Smooth muscle cell (in vitro differentiated cells): ENCODE results near the gene CDHR5. TPM values are rescaled to one million over a fixed set of nuclear protein-coding genes. Genes with fewer than 3 reads are reported as not detected.

ENCODE experiments used
- DNase-seq: peaks from one replicate; lab custom pipeline; 2025; ENCODE audit not compliant: unreplicated experiment; lab: John Stamatoyannopoulos, UW
- H2AFZ ChIP-seq: fragments of 200-600 bp; sonication (generic); 2 replicates; pipeline ENCODE4 v1.6.0; 2016; ENCODE audit warnings: antibody characterized with exemption, low read depth, mild to moderate bottlenecking
- H3F3A ChIP-seq: fragments of 200-600 bp; sonication (generic); 2 replicates; pipeline ENCODE4 v1.6.0; 2017; ENCODE audit warnings: antibody characterized with exemption, low read depth
- H3K27ac ChIP-seq: fragments of 200-600 bp; sonication (generic); 2 replicates; pipeline ENCODE4 v1.5.1; 2016; ENCODE audit warnings: low read depth, mild to moderate bottlenecking
- H3K27me3 ChIP-seq: fragments of 200-600 bp; sonication (generic); 2 replicates; pipeline ENCODE4 v1.6.1; 2016; ENCODE audit warnings: low read depth, mild to moderate bottlenecking
- H3K36me3 ChIP-seq: fragments of 200-600 bp; sonication (generic); 2 replicates; pipeline ENCODE4 v1.5.1; 2016; ENCODE audit warnings: low read depth
- H3K4me1 ChIP-seq: fragments of 200-600 bp; sonication (generic); 2 replicates; pipeline ENCODE4 v1.5.1; 2016; ENCODE audit warnings: low read depth
- H3K4me2 ChIP-seq: fragments of 200-600 bp; sonication (generic); 2 replicates; pipeline ENCODE4 v1.6.0; 2016; ENCODE audit warnings: mild to moderate bottlenecking
- H3K4me3 ChIP-seq: fragments of 200-600 bp; sonication (generic); 2 replicates; pipeline ENCODE4 v1.5.1; 2016; ENCODE audit warnings: mild to moderate bottlenecking
- H3K79me2 ChIP-seq: fragments of 200-600 bp; sonication (generic); 2 replicates; pipeline ENCODE4 v1.6.0; 2016; ENCODE audit warnings: low read depth, mild to moderate bottlenecking
- H3K9ac ChIP-seq: fragments of 200-600 bp; sonication (generic); 2 replicates; pipeline ENCODE4 v1.6.0; 2016; ENCODE audit warnings: low read depth
- H3K9me3 ChIP-seq: fragments of 200-600 bp; sonication (generic); replicated peaks from 2 replicates; pipeline ENCODE4 v1.5.1; 2016; ENCODE audit warnings: low read depth
- H4K20me1 ChIP-seq: fragments of 200-600 bp; sonication (generic); 2 replicates; pipeline ENCODE4 v1.6.0; 2016; ENCODE audit warnings: low read depth
- CTCF ChIP-seq: fragments of 200-600 bp; sonication (generic); IDR thresholded peaks from 2 replicates; pipeline ENCODE4 v1.5.1; 2017; ENCODE audit warnings: borderline replicate concordance, mild to moderate bottlenecking, antibody characterized with exemption; ENCODE audit not compliant: insufficient read depth, poor library complexity, severe bottlenecking
- WGBS: methylation state at CpG from one replicate; pipeline ENCODE4 v1.1.7; 2016; ENCODE audit warnings: low lambda C conversion rate; 5-methylcytosine and 5-hydroxymethylcytosine counted together
- polyA plus RNA-seq: library from polyadenylated mRNA; unstranded; fragments of >200 nt; fragmentation: Nextera tagmentation; extraction: Ambion mirVana; gene quantifications from 2 replicates; pipeline ENCODE4 v1.2.1, GENCODE V29; 2016
- total RNA-seq: library from RNA; depleted of rRNA; stranded (reverse); fragments of >200 nt; gene quantifications from 2 replicates; pipeline ENCODE4 v1.2.3, GENCODE V29; 2014

CDHR5 gene
- total and polyA plus RNA-seq, 2 experiments from 2014 or later: not detected

- WGBS: 98% methylated on average over 18 of the region's 18 CpGs
- no peak overlapping the region for H3K27ac ChIP-seq
- H3K9ac ChIP-seq: no peak overlapping the region
- DNase-seq: no peak
- H3K36me3 ChIP-seq: peaks cover 4% of the 10 kb centered on the region
- H3K27me3 ChIP-seq: no peaks in the 10 kb centered on the region
- H3K4me3 ChIP-seq: no peak overlapping the region
- H3K79me2 ChIP-seq: no peaks in the 10 kb centered on the region
- H3F3A ChIP-seq: peaks cover 14% of the 10 kb centered on the region
- H2AFZ ChIP-seq: no peak overlapping the region
- no peak for TF ChIP-seq CTCF
- no peaks in the 10 kb centered on the region for H3K9me3 ChIP-seq
- H3K4me1 ChIP-seq: peaks cover 3% of the 10 kb centered on the region
- H3K4me2 ChIP-seq: no peak overlapping the region
- peaks cover 46% of the 10 kb centered on the region for H4K20me1 ChIP-seq
These were observed 14.5 kb downstream of the CDHR5 start for GRCh38 chr11:610146-610801.

GRCh38 chr11:609341-609811, 15.4 kb downstream of the CDHR5 start:
- no peak overlapping the region for H2AFZ ChIP-seq
- no peak overlapping the region for H3K4me2 ChIP-seq
- H3F3A ChIP-seq: peaks cover 9% of the 10 kb centered on the region
- no peaks in the 10 kb centered on the region for H3K9me3 ChIP-seq
- no peak overlapping the region for H3K4me3 ChIP-seq
- no peak for TF ChIP-seq CTCF
- peaks cover 9% of the 10 kb centered on the region for H3K36me3 ChIP-seq
- no peak overlapping the region for H3K9ac ChIP-seq
- H3K27ac ChIP-seq: no peak overlapping the region
- 96% methylated on average over 14 of the region's 28 CpGs for WGBS
- no peaks in the 10 kb centered on the region for H3K79me2 ChIP-seq
- no peak for DNase-seq
- H3K27me3 ChIP-seq: no peaks in the 10 kb centered on the region
- H3K4me1 ChIP-seq: no peaks in the 10 kb centered on the region
- H4K20me1 ChIP-seq: peaks cover 41% of the 10 kb centered on the region

- Histone ChIP-seq H3K4me2 (no peak overlapping the region), H3K79me2 (no peaks in the 10 kb centered on the region), H4K20me1 (peaks cover 41% of the 10 kb centered on the region), H3K9ac (no peak overlapping the region), H2AFZ (no peak overlapping the region), H3K4me3 (no peak overlapping the region), H3K27me3 (no peaks in the 10 kb centered on the region), H3K9me3 (no peaks in the 10 kb centered on the region), H3K27ac (no peak overlapping the region), H3K36me3 (peaks cover 9% of the 10 kb centered on the region), H3F3A (peaks cover 5% of the 10 kb centered on the region), H3K4me1 (no peaks in the 10 kb centered on the region)
- no peak for TF ChIP-seq CTCF
- no peak for DNase-seq
- WGBS: 98% methylated on average over 27 of the region's 28 CpGs
These were observed 15.9 kb downstream of the CDHR5 start for GRCh38 chr11:608791-609251.
